ENCODE results near the gene SCN8A. TPM values are rescaled to one million over a fixed set of nuclear protein-coding genes. Genes with fewer than 3 reads are reported as not detected.
"Not testable (repeated sequence)": the region's sequence is repeated elsewhere in the genome, so short reads cannot be mapped to it uniquely, and the experiment has no call there.

Gene SCN8A
- total RNA-seq, 1 donor from 2014 or later, result 1.3 TPM

GRCh38 chr12:51829011-51829481 is 238.0 kb downstream of the SCN8A start:
- H3K27me3 ChIP-seq (ENCODE audit: control insufficient read depth, insufficient read depth, low read length), result no peaks in the 10 kb centered on the region
- no peak for TF ChIP-seq CTCF (IDR thresholded peaks at IDR 0.05; ENCODE audit: insufficient read depth, low read length, poor library complexity, severe bottlenecking)
- no peak for DNase-seq (ENCODE audit: low read depth)
- no peak overlapping the region for H3K4me3 ChIP-seq (ENCODE audit: low read depth, low read length)
- H3K36me3 ChIP-seq (ENCODE audit: control insufficient read depth, insufficient read depth, low read length), result no peaks in the 10 kb centered on the region

GRCh38 chr12:51829641-51830040 is 238.6 kb downstream of the SCN8A start:
- no peak for DNase-seq (ENCODE audit: low read depth)
- no peaks in the 10 kb centered on the region for H3K27me3 ChIP-seq (ENCODE audit: control insufficient read depth, insufficient read depth, low read length)
- H3K36me3 ChIP-seq (ENCODE audit: control insufficient read depth, insufficient read depth, low read length), result no peaks in the 10 kb centered on the region
- no peak overlapping the region for H3K4me3 ChIP-seq (ENCODE audit: low read depth, low read length)
- TF ChIP-seq CTCF (IDR thresholded peaks at IDR 0.05; ENCODE audit: insufficient read depth, low read length, poor library complexity, severe bottlenecking), result no peak

GRCh38 chr12:51831817-51832216 is 240.8 kb downstream of the SCN8A start:
- not testable (repeated sequence) for DNase-seq (ENCODE audit: low read depth); H3K4me3 ChIP-seq (ENCODE audit: low read depth, low read length); H3K27me3 ChIP-seq (ENCODE audit: control insufficient read depth, insufficient read depth, low read length); H3K36me3 ChIP-seq (ENCODE audit: control insufficient read depth, insufficient read depth, low read length)

GRCh38 chr12:51832354-51833107 is 241.5 kb downstream of the SCN8A start:
- no peak for TF ChIP-seq CTCF (IDR thresholded peaks at IDR 0.05; ENCODE audit: insufficient read depth, low read length, poor library complexity, severe bottlenecking)
- DNase-seq (ENCODE audit: low read depth), result no peak
- H3K27me3 ChIP-seq (ENCODE audit: control insufficient read depth, insufficient read depth, low read length), result no peaks in the 10 kb centered on the region

GRCh38 chr12:51833448-51834227 is 242.6 kb downstream of the SCN8A start:
- no peak for DNase-seq (ENCODE audit: low read depth)
- Histone ChIP-seq H3K36me3 (ENCODE audit: control insufficient read depth, insufficient read depth, low read length) (no peaks in the 10 kb centered on the region), H3K4me3 (ENCODE audit: low read depth, low read length) (no peak overlapping the region), H3K27me3 (ENCODE audit: control insufficient read depth, insufficient read depth, low read length) (no peaks in the 10 kb centered on the region)
- TF ChIP-seq CTCF (IDR thresholded peaks at IDR 0.05; ENCODE audit: insufficient read depth, low read length, poor library complexity, severe bottlenecking), result no peak

More at GRCh38 chr12:51832354-51833107, 241.5 kb downstream of the SCN8A start:
- no peaks in the 10 kb centered on the region for H3K36me3 ChIP-seq (ENCODE audit: control insufficient read depth, insufficient read depth, low read length)
- H3K4me3 ChIP-seq (ENCODE audit: low read depth, low read length), result no peak overlapping the region

GRCh38 chr12:51834411-51834810 is 243.4 kb downstream of the SCN8A start:
- no peak for DNase-seq (ENCODE audit: low read depth)
- Histone ChIP-seq H3K36me3 (ENCODE audit: control insufficient read depth, insufficient read depth, low read length) (no peaks in the 10 kb centered on the region), H3K27me3 (ENCODE audit: control insufficient read depth, insufficient read depth, low read length) (no peaks in the 10 kb centered on the region), H3K4me3 (ENCODE audit: low read depth, low read length) (no peak overlapping the region)
- TF ChIP-seq CTCF (IDR thresholded peaks at IDR 0.05; ENCODE audit: insufficient read depth, low read length, poor library complexity, severe bottlenecking), result no peak
